H9 (cell line): ENCODE measurements around the gene PACS1. TPM values are rescaled to one million over a fixed set of nuclear protein-coding genes. Genes with fewer than 3 reads are reported as not detected.

Experiments
- DNase-seq: peaks from one replicate; pipeline ENCODE4 v3.0.0-alpha.2; 2017
- H2AFZ ChIP-seq: one replicate; pipeline ENCODE4 v1.6.1; 2013; ENCODE audit warnings: mild to moderate bottlenecking, low read length, control low read depth, moderate library complexity
- H2AK5ac ChIP-seq: 2 replicates; pipeline ENCODE4 v1.6.1; 2013; ENCODE audit warnings: low read length, control low read depth, mixed read lengths; ENCODE audit not compliant: insufficient read length
- H2BK120ac ChIP-seq: one replicate; pipeline ENCODE4 v1.6.1; 2013; ENCODE audit warnings: low read depth, mild to moderate bottlenecking, low read length, control low read depth, inconsistent platforms; ENCODE audit not compliant: poor library complexity, severe bottlenecking
- H2BK12ac ChIP-seq: 2 replicates; pipeline ENCODE4 v1.6.1; 2013; ENCODE audit warnings: low read length, control low read depth, mixed read lengths, low read depth; ENCODE audit not compliant: insufficient read length
- H2BK15ac ChIP-seq: 2 replicates; pipeline ENCODE4 v1.6.1; 2013; ENCODE audit warnings: low read depth, low read length, control low read depth
- H2BK20ac ChIP-seq: one replicate; pipeline ENCODE4 v1.6.1; 2013; ENCODE audit warnings: low read depth, mild to moderate bottlenecking, low read length, control low read depth, inconsistent platforms; ENCODE audit not compliant: poor library complexity, severe bottlenecking
- H2BK5ac ChIP-seq: 2 replicates; pipeline ENCODE4 v1.6.1; 2013; ENCODE audit warnings: low read length, control low read depth, mixed read lengths; ENCODE audit not compliant: insufficient read length
- H3K14ac ChIP-seq: 2 replicates; pipeline ENCODE4 v1.6.1; 2013; ENCODE audit warnings: low read length, control low read depth; ENCODE audit not compliant: insufficient read depth
- H3K18ac ChIP-seq: 2 replicates; pipeline ENCODE4 v1.6.1; 2013; ENCODE audit warnings: low read depth, mild to moderate bottlenecking, mixed read lengths, low read length, control low read depth; ENCODE audit not compliant: insufficient read length
- H3K23ac ChIP-seq: 2 replicates; pipeline ENCODE4 v1.6.1; 2013; ENCODE audit warnings: low read length, control low read depth, mixed read lengths, low read depth; ENCODE audit not compliant: insufficient read length
- H3K23me2 ChIP-seq: 2 replicates; pipeline ENCODE4 v1.6.1; 2013; ENCODE audit warnings: low read depth, mild to moderate bottlenecking, mixed read lengths, low read length, control low read depth; ENCODE audit not compliant: insufficient read length, poor library complexity, severe bottlenecking
- H3K27ac ChIP-seq: 2 replicates; pipeline ENCODE4 v1.5.1; 2013; ENCODE audit warnings: low read length, control low read depth, mixed read lengths, low read depth; ENCODE audit not compliant: insufficient read length
- H3K27me3 ChIP-seq: 2 replicates; pipeline ENCODE4 v1.6.1; 2013; ENCODE audit warnings: low read length, control low read depth, inconsistent platforms; ENCODE audit not compliant: insufficient read depth
- H3K4ac ChIP-seq: 2 replicates; pipeline ENCODE4 v1.6.1; 2013; ENCODE audit warnings: low read depth, mild to moderate bottlenecking, control low read depth, inconsistent platforms, low read length, moderate library complexity
- H3K4me1 ChIP-seq: 2 replicates; pipeline ENCODE4 v1.6.1; 2013; ENCODE audit warnings: low read length, control low read depth, inconsistent platforms; ENCODE audit not compliant: insufficient read depth
- H3K4me2 ChIP-seq: 2 replicates; pipeline ENCODE4 v1.6.1; 2013; ENCODE audit warnings: low read length, control low read depth, mixed read lengths; ENCODE audit not compliant: insufficient read length, insufficient read depth
- H3K56ac ChIP-seq: 2 replicates; pipeline ENCODE4 v1.6.1; 2013; ENCODE audit warnings: low read depth, mild to moderate bottlenecking, mixed read lengths, low read length, control low read depth; ENCODE audit not compliant: insufficient read length
- H3K79me1 ChIP-seq: 2 replicates; pipeline ENCODE4 v1.6.1; 2013; ENCODE audit warnings: low read depth, mild to moderate bottlenecking, moderate library complexity, low read length, control low read depth, inconsistent platforms; ENCODE audit not compliant: insufficient read depth, poor library complexity, severe bottlenecking
- H3K79me2 ChIP-seq: 2 replicates; pipeline ENCODE4 v1.6.1; 2013; ENCODE audit warnings: low read length, control low read depth, inconsistent platforms; ENCODE audit not compliant: insufficient read depth
- H3K9ac ChIP-seq: 2 replicates; pipeline ENCODE4 v1.6.1; 2013; ENCODE audit warnings: low read length, control low read depth, mixed read lengths; ENCODE audit not compliant: insufficient read length; ENCODE audit errors: extremely low read depth
- H3K9me3 ChIP-seq: one replicate; pipeline ENCODE4 v1.6.1; 2013; ENCODE audit warnings: low read depth, low read length, inconsistent platforms; ENCODE audit not compliant: control insufficient read depth
- H3T11ph ChIP-seq: one replicate; pipeline ENCODE4 v1.6.1; 2013; ENCODE audit warnings: mild to moderate bottlenecking, low read length, control low read depth, inconsistent platforms
- H4K20me1 ChIP-seq: one replicate; pipeline ENCODE4 v1.6.1; 2013; ENCODE audit not compliant: control insufficient read depth, insufficient read length, insufficient read depth
- H4K5ac ChIP-seq: 2 replicates; pipeline ENCODE4 v1.6.1; 2013; ENCODE audit warnings: low read depth, mild to moderate bottlenecking, mixed read lengths, low read length, control low read depth; ENCODE audit not compliant: insufficient read length
- H4K8ac ChIP-seq: replicated peaks from 2 replicates; pipeline ENCODE4 v1.6.1; 2013; ENCODE audit warnings: low read length, control low read depth, mixed read lengths, low read depth; ENCODE audit not compliant: insufficient read length
- H4K91ac ChIP-seq: 2 replicates; pipeline ENCODE4 v1.6.1; 2013; ENCODE audit warnings: low read depth, mild to moderate bottlenecking, moderate library complexity, mixed read lengths, low read length, control low read depth; ENCODE audit not compliant: insufficient read length
- H3K27ac Mint-ChIP-seq, 3 experiments: 2 replicates in 2 of 3; 3 replicates in 1 of 3; pipeline ENCODE4 v1.8.0; 2020 to 2021; ENCODE audit warnings: mixed read lengths in 3 of 3, mild to moderate bottlenecking in 1 of 3, moderate library complexity in 1 of 3
- H3K27me3 Mint-ChIP-seq: 2 replicates; pipeline ENCODE4 v1.8.0; 2021; ENCODE audit warnings: low read depth, mild to moderate bottlenecking, moderate library complexity, mixed read lengths
- H3K36me3 Mint-ChIP-seq, 3 experiments: 2 replicates in 2 of 3; 3 replicates in 1 of 3; pipeline ENCODE4 v1.8.0; 2020 to 2021; ENCODE audit warnings: low read depth in 3 of 3, mixed read lengths in 3 of 3; ENCODE audit not compliant: insufficient read depth in 1 of 3
- H3K4me1 Mint-ChIP-seq, 2 experiments: 2 replicates each; pipeline ENCODE4 v1.8.0; 2020; ENCODE audit warnings: mixed read lengths in 2 of 2
- H3K4me3 Mint-ChIP-seq, 2 experiments: 2 replicates in 1 of 2; 3 replicates in 1 of 2; pipeline ENCODE4 v1.8.0; 2020 to 2021; ENCODE audit warnings: mild to moderate bottlenecking in 2 of 2, mixed read lengths in 2 of 2, moderate library complexity in 1 of 2
- H3K9me3 Mint-ChIP-seq, 2 experiments: 2 replicates in 1 of 2; 3 replicates in 1 of 2; pipeline ENCODE4 v1.8.0; 2020; ENCODE audit warnings: mild to moderate bottlenecking in 2 of 2, mixed read lengths in 2 of 2, moderate library complexity in 1 of 2
- CTCF ChIP-seq: fragments of 200-600 bp; sonication (generic); conservative IDR thresholded peaks from 3 replicates; pipeline ENCODE4 v1.8.0; 2021; ENCODE audit warnings: antibody characterized with exemption, mild to moderate bottlenecking
- WGBS: extraction: QIAGEN DNeasy Blood & Tissue Kit; methylation state at CpG from one replicate; pipeline ENCODE4 v1.1.7; 2013; ENCODE audit warnings: missing lambda C conversion rate, low lambda C conversion rate, mixed read lengths; ENCODE audit not compliant: insufficient read length; ENCODE audit errors: extremely low coverage; 5-methylcytosine and 5-hydroxymethylcytosine counted together
- total RNA-seq: library from RNA; stranded (reverse); gene quantifications from 2 replicates; pipeline ENCODE4 v1.2.1, GENCODE V29; 2021

Gene PACS1
- total RNA-seq, 1 experiment from 2014 or later = 35.5 TPM

DNA sequence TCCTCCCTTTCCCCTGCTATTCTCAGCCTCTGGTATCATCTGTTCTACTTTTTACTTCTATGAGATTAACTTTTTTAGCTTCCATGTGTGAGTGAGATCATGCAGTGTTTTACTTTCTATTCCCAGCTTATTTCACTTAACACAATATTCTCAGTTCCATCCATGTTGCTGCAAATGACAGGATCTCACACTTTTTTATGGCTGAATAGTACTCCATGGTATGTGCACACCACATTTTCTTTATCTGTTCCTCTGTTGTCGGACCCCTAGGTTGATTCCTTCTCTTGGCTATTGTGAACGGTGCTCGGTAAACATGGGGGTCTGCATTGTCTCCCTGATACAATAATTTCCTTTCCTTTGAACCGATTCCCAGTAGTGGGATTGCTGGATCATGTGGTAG is 117.4 kb downstream of the PACS1 start:
- Mint-ChIP-seq H3K27ac (no peak overlapping the region), H3K27me3 (no peaks in the 10 kb centered on the region), H3K9me3 (no peaks in the 10 kb centered on the region; a peak in 1 of 5 replicates), H3K4me1 (peaks cover 0 to 9% of the 10 kb centered on the region in 2 experiments; a peak in 3 of 4 replicates), H3K36me3 (no peaks in the 10 kb centered on the region; a peak in 1 of 7 replicates), H3K4me3 (no peak overlapping the region)
- Histone ChIP-seq H3K9me3 (no peaks in the 10 kb centered on the region), H2AK5ac (no peak overlapping the region), H3K79me1 (no peaks in the 10 kb centered on the region), H2BK12ac (no peak overlapping the region), H3K27ac (no peak overlapping the region), H3K9ac (no peak overlapping the region), H3T11ph (no peak overlapping the region), H4K5ac (no peak overlapping the region), H2AFZ (no peak overlapping the region), H3K23ac (no peak overlapping the region), H4K91ac (no peak overlapping the region), H3K79me2 (no peaks in the 10 kb centered on the region), H3K14ac (no peak overlapping the region), H2BK15ac (no peak overlapping the region), H3K23me2 (no peaks in the 10 kb centered on the region), H3K56ac (no peak overlapping the region), H2BK5ac (no peak overlapping the region), H4K8ac (no peak overlapping the region), H3K4me1 (no peaks in the 10 kb centered on the region), H3K27me3 (no peaks in the 10 kb centered on the region), H2BK20ac (no peak overlapping the region), H2BK120ac (no peak overlapping the region), H3K4ac (no peak overlapping the region), H4K20me1 (no peaks in the 10 kb centered on the region), H3K18ac (no peak overlapping the region), H3K4me2 (no peak overlapping the region)
- no peak for TF ChIP-seq CTCF
- no peak for DNase-seq
- WGBS = no CpG with 5 or more reads among the region's 4 CpGs
